ENCODE measurements around the gene PCAT7.
A peak's percentile ranks its signal among the peaks of the same experiment; 100 is the strongest.
"Not testable (repeated sequence)": the region's sequence is repeated elsewhere in the genome, so short reads cannot be mapped to it uniquely, and the experiment has no call there.

The PCAT7 gene

DNA sequence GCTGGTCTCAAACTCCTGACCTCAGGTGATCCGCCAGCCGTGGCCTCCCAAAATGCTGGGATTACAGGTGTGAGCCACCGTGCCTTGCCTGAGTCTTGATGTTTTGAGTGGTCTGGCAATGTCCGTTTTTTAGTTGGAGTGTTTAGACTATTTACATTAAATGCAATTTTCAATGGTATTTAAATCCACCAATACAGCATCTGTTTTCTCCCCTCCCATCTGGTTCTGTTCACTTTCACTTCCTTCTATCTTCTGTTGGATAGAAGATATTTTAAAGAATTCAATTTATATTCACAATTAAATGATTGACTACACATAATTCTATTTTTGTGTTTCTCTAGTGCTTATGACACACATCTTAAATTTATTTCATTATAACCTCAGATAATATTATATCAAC, 26.0 kb upstream of the PCAT7 start:
- no peaks in the 10 kb centered on the region for H3K9me3 ChIP-seq (ENCODE audit: control insufficient read depth, insufficient read depth, low read depth, low read length)
- no peaks in the 10 kb centered on the region for H3K4me1 ChIP-seq (ENCODE audit: control insufficient read depth, insufficient read depth, low read length)
- H3K9ac ChIP-seq (ENCODE audit: low read length): no peak overlapping the region
- no peaks in the 10 kb centered on the region for H3K27me3 ChIP-seq (ENCODE audit: control insufficient read depth, insufficient read depth, low read length)
- H3K4me3 ChIP-seq (ENCODE audit: low read depth, low read length): no peak overlapping the region
- H3K36me3 ChIP-seq (ENCODE audit: control insufficient read depth, insufficient read depth, low read length): no peaks in the 10 kb centered on the region
- H3K27ac ChIP-seq (ENCODE audit: low read depth, low read length): no peak overlapping the region

DNA sequence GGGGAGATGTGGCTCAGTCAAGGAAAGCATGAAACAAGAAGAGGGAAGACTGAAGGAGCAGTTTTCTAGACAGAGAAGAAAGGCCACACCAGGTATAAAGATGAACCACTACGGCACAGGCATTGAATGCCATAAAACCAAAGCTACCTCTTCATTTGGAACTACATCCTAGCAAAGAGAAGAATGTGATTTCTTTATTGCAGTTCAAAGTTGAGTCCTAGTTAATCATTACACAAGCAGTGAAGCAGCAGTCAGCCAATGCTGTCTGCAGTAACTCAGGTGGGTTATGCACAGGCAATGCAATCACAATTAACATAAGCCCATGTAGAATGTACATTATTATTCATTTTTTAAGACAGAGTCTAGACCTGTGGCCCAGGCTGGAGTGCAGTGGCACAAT, 21.7 kb upstream of the PCAT7 start:
- Histone ChIP-seq H3K27ac (ENCODE audit: low read depth, low read length) (no peak overlapping the region), H3K9me3 (ENCODE audit: control insufficient read depth, insufficient read depth, low read depth, low read length) (no peaks in the 10 kb centered on the region), H3K27me3 (ENCODE audit: control insufficient read depth, insufficient read depth, low read length) (no peaks in the 10 kb centered on the region), H3K4me1 (ENCODE audit: control insufficient read depth, insufficient read depth, low read length) (no peaks in the 10 kb centered on the region), H3K4me3 (ENCODE audit: low read depth, low read length) (no peak overlapping the region), H3K9ac (ENCODE audit: low read length) (no peak overlapping the region), H3K36me3 (ENCODE audit: control insufficient read depth, insufficient read depth, low read length) (no peaks in the 10 kb centered on the region)

DNA sequence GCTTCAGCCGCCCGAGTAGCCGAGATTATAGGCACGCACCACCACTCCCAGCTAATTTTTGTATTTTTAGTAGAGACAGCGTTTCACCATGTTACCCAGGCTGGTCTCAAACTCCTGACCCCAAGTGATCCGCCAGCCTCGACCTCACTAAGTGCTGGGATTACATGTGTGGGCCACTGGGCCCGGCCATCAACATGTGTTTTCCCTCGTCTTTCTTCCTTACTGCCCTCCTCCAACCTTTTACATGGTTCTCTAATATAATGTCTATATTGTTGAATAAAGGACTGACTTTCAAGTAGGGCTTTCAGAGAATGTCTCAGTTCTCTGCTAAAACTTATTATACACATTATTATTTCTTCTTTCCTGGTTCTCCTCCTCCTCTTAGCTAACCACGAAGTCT, 21.3 kb upstream of the PCAT7 start:
- Histone ChIP-seq H3K36me3 (ENCODE audit: control insufficient read depth, insufficient read depth, low read length) (no peaks in the 10 kb centered on the region), H3K4me3 (ENCODE audit: low read depth, low read length) (no peak overlapping the region), H3K9ac (ENCODE audit: low read length) (no peak overlapping the region), H3K27ac (ENCODE audit: low read depth, low read length) (no peak overlapping the region), H3K27me3 (ENCODE audit: control insufficient read depth, insufficient read depth, low read length) (no peaks in the 10 kb centered on the region), H3K9me3 (ENCODE audit: control insufficient read depth, insufficient read depth, low read depth, low read length) (no peaks in the 10 kb centered on the region), H3K4me1 (ENCODE audit: control insufficient read depth, insufficient read depth, low read length) (no peaks in the 10 kb centered on the region)

DNA sequence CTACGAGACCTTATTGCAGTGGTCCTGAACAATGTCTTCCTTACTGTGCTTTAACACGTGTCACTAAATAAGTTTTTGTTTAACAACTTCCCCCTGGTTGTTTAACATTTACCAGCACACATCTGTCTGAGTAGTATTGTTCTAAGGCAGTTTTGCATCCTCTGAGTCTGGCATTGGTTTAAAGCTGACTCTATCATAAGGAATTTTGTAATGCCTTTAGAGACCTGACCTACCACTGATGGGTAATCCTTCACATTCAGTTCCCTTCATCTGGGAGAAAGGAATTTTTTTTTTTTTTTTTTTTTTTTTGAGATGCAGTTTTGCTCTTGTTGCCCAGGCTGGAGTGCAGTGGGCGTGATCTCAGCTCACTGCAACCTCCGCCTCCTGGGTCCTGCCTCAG, 20.0 kb upstream of the PCAT7 start:
- no peaks in the 10 kb centered on the region for H3K4me1 ChIP-seq (ENCODE audit: control insufficient read depth, insufficient read depth, low read length)
- no peak overlapping the region for H3K9ac ChIP-seq (ENCODE audit: low read length)
- no peak overlapping the region for H3K27ac ChIP-seq (ENCODE audit: low read depth, low read length)
- no peaks in the 10 kb centered on the region for H3K27me3 ChIP-seq (ENCODE audit: control insufficient read depth, insufficient read depth, low read length)
- no peaks in the 10 kb centered on the region for H3K36me3 ChIP-seq (ENCODE audit: control insufficient read depth, insufficient read depth, low read length)
- no peak overlapping the region for H3K4me3 ChIP-seq (ENCODE audit: low read depth, low read length)
- no peaks in the 10 kb centered on the region for H3K9me3 ChIP-seq (ENCODE audit: control insufficient read depth, insufficient read depth, low read depth, low read length)

DNA sequence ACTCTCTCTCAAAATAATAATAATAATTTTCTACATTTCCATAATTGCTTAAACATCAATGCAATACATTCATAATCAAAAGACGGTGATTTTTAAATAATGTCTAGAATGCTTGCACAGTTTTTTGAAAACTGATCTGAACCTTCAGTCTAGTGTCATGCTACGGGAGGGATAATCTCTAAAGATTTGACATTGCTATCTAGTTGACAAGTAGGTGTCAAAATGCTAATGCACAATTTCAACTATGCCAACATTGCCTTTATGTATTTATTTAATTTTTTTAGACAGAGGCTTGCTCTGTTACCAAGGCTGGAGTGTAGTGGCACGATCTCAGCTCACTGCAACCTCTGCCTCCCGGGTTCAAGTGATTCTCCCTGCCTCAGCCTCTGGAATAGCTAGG, 16.0 kb upstream of the PCAT7 start:
- no peaks in the 10 kb centered on the region for H3K36me3 ChIP-seq (ENCODE audit: control insufficient read depth, insufficient read depth, low read length)
- no peak overlapping the region for H3K4me3 ChIP-seq (ENCODE audit: low read depth, low read length)
- H3K9me3 ChIP-seq (ENCODE audit: control insufficient read depth, insufficient read depth, low read depth, low read length): no peaks in the 10 kb centered on the region
- H3K4me1 ChIP-seq (ENCODE audit: control insufficient read depth, insufficient read depth, low read length): no peaks in the 10 kb centered on the region
- no peak overlapping the region for H3K9ac ChIP-seq (ENCODE audit: low read length)
- no peaks in the 10 kb centered on the region for H3K27me3 ChIP-seq (ENCODE audit: control insufficient read depth, insufficient read depth, low read length)
- no peak overlapping the region for H3K27ac ChIP-seq (ENCODE audit: low read depth, low read length)

DNA sequence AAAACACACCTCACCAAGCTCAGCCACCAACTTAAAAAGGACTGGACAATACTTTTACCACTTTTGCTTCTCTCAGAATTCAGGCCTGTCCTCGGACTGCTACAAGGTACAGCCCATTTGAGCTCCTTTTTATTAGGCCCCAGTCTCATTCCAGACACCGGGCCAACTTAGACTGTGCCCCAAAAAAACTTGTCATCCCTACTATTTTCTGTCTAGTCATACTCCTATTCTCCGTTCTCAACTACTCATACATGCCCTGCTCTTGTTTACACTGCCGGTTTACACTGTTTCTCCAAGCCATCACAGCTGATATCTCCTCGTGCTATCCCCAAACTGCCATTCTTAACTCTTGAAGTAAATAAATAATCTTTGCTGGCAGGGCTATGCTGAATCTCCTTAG, 10.5 kb upstream of the PCAT7 start:
- H3K27ac ChIP-seq (ENCODE audit: low read depth, low read length); H3K9me3 ChIP-seq (ENCODE audit: control insufficient read depth, insufficient read depth, low read depth, low read length); H3K9ac ChIP-seq (ENCODE audit: low read length); H3K4me3 ChIP-seq (ENCODE audit: low read depth, low read length); H3K36me3 ChIP-seq (ENCODE audit: control insufficient read depth, insufficient read depth, low read length); H3K27me3 ChIP-seq (ENCODE audit: control insufficient read depth, insufficient read depth, low read length); H3K4me1 ChIP-seq (ENCODE audit: control insufficient read depth, insufficient read depth, low read length): not testable (repeated sequence)

DNA sequence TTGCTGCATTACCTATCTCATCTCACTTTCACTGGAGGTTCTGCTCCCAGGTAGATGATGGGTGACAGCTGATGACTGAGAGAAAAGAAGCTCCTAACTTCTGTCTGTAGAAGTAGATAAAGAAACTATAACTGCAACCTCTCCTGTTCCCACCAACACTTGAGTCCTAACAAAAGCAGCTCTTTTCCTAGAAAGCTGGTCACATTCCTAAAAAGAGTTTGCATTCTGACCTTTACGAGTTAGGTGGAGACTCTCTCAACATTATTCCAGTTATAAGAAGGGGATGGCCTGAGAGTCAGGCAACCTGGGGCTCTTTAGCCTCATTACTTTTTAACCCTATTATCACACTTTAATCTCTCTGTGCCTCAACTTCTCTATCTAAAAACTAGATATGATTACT, 8.9 kb upstream of the PCAT7 start:
- Histone ChIP-seq H3K27me3 (ENCODE audit: control insufficient read depth, insufficient read depth, low read length) (no peaks in the 10 kb centered on the region), H3K9ac (ENCODE audit: low read length) (no peak overlapping the region), H3K36me3 (ENCODE audit: control insufficient read depth, insufficient read depth, low read length) (no peaks in the 10 kb centered on the region), H3K27ac (ENCODE audit: low read depth, low read length) (no peak overlapping the region), H3K4me1 (ENCODE audit: control insufficient read depth, insufficient read depth, low read length) (no peaks in the 10 kb centered on the region), H3K4me3 (ENCODE audit: low read depth, low read length) (no peak overlapping the region), H3K9me3 (ENCODE audit: control insufficient read depth, insufficient read depth, low read depth, low read length) (peaks cover 8% of the 10 kb centered on the region; the same call in 1 of the 2 replicates)

DNA sequence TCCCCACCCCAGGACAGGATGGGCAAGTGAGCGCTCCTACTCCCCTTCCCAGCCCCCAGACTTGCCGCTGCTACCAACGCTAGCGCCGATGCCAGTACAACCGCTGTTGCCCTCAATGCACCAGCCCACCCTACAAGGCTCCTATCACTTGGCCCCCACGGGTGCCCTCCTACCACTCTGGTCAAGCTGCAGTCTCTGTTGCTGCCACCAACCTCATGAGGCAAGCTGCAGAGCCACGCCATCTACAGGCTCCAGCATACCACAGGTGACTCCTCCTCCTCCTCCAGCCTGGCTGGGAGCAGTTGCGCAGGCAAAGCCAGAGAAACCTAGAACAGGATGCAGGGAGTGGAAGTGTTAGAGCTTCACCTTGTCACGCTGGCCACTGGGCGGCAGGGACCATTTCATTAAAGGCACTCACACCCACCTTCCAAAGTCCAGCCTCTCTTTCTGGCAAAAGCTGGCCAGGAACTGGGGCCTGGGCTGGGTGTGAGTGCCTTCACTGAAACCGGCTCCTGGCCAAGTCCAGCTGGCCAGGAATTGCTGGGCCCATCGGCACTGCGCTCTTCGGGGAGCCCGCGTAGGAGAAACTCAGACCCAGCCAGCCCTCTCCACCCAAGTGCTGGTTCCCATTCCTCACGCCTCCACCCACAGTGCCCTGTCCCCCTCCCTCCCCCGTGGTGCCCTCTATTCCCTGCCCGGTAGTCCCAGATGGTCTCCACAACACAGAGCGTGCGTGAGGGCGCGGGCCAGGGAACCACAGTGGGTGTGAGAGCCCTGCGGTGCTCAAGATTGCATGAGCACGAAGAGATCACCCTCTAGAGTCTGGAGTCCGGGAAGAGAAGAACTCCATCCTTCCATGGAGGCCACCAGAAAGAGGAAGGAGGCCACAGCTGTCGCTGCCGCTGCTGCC, 1.6 kb upstream of the PCAT7 start:
- no peak overlapping the region for H3K27ac ChIP-seq (ENCODE audit: low read depth, low read length)
- peak overlapping the region; percentile 2 for H3K9ac ChIP-seq (ENCODE audit: low read length)

DNA sequence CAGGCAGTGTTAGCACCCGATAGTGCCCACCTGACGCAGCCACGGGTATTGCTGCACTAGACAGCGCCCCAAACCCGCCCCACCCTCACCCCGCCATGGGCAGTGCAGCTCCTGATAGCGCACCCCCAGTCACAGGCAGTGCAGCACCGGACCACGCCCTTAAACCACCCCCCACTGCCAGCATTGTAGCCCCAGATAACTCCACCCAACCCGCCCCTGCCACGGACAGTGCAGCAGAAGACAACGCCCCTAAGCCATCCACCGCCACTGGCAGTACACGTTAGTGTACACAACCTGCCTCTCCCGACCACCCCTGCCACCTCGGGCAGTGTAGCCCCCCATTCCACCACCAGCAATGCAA, 825 bp upstream of the PCAT7 start:
- Histone ChIP-seq H3K9ac (ENCODE audit: low read length) (peak overlapping the region; percentile 85), H3K4me3 (ENCODE audit: low read depth, low read length) (peak overlapping the region; percentile 77), H3K36me3 (ENCODE audit: control insufficient read depth, insufficient read depth, low read length) (peaks cover 4% of the 10 kb centered on the region; the same call in 1 of the 2 replicates), H3K27me3 (ENCODE audit: control insufficient read depth, insufficient read depth, low read length) (no peaks in the 10 kb centered on the region), H3K4me1 (ENCODE audit: control insufficient read depth, insufficient read depth, low read length) (no peaks in the 10 kb centered on the region; the same call in 1 of the 2 replicates), H3K27ac (ENCODE audit: low read depth, low read length) (no peak overlapping the region), H3K9me3 (ENCODE audit: control insufficient read depth, insufficient read depth, low read depth, low read length) (peaks cover 11% of the 10 kb centered on the region; the same call in 1 of the 2 replicates)

More for the DNA sequence above, 1.6 kb upstream of the PCAT7 start:
- Histone ChIP-seq H3K9me3 (ENCODE audit: control insufficient read depth, insufficient read depth, low read depth, low read length) (peaks cover 11% of the 10 kb centered on the region; the same call in 1 of the 2 replicates), H3K36me3 (ENCODE audit: control insufficient read depth, insufficient read depth, low read length) (no peaks in the 10 kb centered on the region), H3K27me3 (ENCODE audit: control insufficient read depth, insufficient read depth, low read length) (no peaks in the 10 kb centered on the region), H3K4me1 (ENCODE audit: control insufficient read depth, insufficient read depth, low read length) (no peaks in the 10 kb centered on the region; the same call in 1 of the 2 replicates), H3K4me3 (ENCODE audit: low read depth, low read length) (peak overlapping the region; percentile 77; the same call in 1 of the 2 replicates)

DNA sequence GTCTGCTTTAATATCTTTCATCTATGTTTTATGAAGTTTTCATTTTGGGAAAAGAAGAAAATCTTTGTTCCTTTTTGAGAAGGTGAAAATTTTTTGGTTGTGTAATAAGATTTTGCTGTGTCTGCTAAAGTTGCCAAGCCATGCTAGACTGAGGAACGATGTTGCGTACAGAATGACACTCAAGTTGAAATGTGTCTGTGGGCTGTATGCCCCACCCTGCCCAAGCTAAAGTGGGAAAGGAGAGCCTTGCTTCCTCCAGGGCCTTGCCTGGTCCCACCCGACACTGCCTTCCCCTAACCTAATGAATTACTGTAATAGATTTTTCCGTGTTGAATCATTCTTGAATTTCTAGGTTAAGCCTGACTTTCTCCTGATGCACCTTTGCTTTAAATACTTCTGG, 2.5 kb downstream of the PCAT7 start:
- H3K27ac ChIP-seq (ENCODE audit: low read depth, low read length): no peak overlapping the region
- no peaks in the 10 kb centered on the region for H3K27me3 ChIP-seq (ENCODE audit: control insufficient read depth, insufficient read depth, low read length)
- peaks cover 19% of the 10 kb centered on the region for H3K36me3 ChIP-seq (ENCODE audit: control insufficient read depth, insufficient read depth, low read length)
- H3K4me3 ChIP-seq (ENCODE audit: low read depth, low read length): no peak overlapping the region
- H3K4me1 ChIP-seq (ENCODE audit: control insufficient read depth, insufficient read depth, low read length): no peaks in the 10 kb centered on the region; the same call in 1 of the 2 replicates
- no peak overlapping the region for H3K9ac ChIP-seq (ENCODE audit: low read length)
- H3K9me3 ChIP-seq (ENCODE audit: control insufficient read depth, insufficient read depth, low read depth, low read length): no peaks in the 10 kb centered on the region

DNA sequence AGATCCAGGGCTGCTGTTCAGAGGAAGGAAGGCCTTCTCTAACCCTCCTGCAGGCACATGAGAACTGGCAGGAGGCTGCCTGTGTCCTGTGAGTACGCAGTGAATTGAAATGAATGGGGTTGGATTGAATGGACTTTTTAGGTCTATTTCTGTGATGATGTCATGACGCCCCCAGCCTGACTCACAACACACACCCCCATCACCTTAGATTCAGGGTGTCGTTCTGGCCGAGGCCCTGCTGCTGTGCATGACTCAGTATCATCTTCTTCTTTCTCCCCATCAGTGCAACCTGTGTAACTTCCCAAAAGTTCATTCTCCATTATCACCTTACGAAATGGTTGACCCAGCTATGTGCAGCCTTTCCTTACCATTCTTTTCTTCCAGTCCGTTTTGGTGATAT, 5.4 kb downstream of the PCAT7 start:
- Histone ChIP-seq H3K9me3 (ENCODE audit: control insufficient read depth, insufficient read depth, low read depth, low read length) (peaks cover 3% of the 10 kb centered on the region; the same call in 1 of the 2 replicates), H3K27ac (ENCODE audit: low read depth, low read length) (no peak overlapping the region), H3K27me3 (ENCODE audit: control insufficient read depth, insufficient read depth, low read length) (no peaks in the 10 kb centered on the region), H3K36me3 (ENCODE audit: control insufficient read depth, insufficient read depth, low read length) (peaks cover 24% of the 10 kb centered on the region), H3K4me1 (ENCODE audit: control insufficient read depth, insufficient read depth, low read length) (no peaks in the 10 kb centered on the region), H3K4me3 (ENCODE audit: low read depth, low read length) (no peak overlapping the region), H3K9ac (ENCODE audit: low read length) (no peak overlapping the region)

Measured in HUES6 (cell line).